Measurements from ENCODE around the gene ZNF497.

ZNF497 gene

GRCh38 chr19:58407658-58408151 lies 45.2 kb upstream of the ZNF497 start (continued):
- TF ChIP-seq, protein P1, sequence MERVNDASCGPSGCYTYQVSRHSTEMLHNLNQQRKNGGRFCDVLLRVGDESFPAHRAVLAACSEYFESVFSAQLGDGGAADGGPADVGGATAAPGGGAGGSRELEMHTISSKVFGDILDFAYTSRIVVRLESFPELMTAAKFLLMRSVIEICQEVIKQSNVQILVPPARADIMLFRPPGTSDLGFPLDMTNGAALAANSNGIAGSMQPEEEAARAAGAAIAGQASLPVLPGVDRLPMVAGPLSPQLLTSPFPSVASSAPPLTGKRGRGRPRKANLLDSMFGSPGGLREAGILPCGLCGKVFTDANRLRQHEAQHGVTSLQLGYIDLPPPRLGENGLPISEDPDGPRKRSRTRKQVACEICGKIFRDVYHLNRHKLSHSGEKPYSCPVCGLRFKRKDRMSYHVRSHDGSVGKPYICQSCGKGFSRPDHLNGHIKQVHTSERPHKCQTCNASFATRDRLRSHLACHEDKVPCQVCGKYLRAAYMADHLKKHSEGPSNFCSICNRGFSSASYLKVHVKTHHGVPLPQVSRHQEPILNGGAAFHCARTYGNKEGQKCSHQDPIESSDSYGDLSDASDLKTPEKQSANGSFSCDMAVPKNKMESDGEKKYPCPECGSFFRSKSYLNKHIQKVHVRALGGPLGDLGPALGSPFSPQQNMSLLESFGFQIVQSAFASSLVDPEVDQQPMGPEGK (tag by site-specific recombination; IDR thresholded peaks at IDR 0.05), result no peak
- TF ChIP-seq REPIN1 (tag by site-specific recombination; IDR thresholded peaks at IDR 0.05; ENCODE audit: low read depth) (no peak), ZEB2 (tag by site-specific recombination; IDR thresholded peaks at IDR 0.05) (no peak), SP2 (tag by site-specific recombination; IDR thresholded peaks at IDR 0.05) (no peak), ZNF10 (tag by site-specific recombination; IDR thresholded peaks at IDR 0.05) (peak; percentile 64), ZSCAN30 (tag by site-specific recombination; IDR thresholded peaks at IDR 0.05) (no peak), SCRT2 (tag by site-specific recombination; IDR thresholded peaks at IDR 0.05) (peak; percentile 52; the same call in 1 of the 2 replicates), ZNF501 (tag by site-specific recombination; IDR thresholded peaks at IDR 0.05) (0 out of 2 replicates have a peak, but pooled peaks have one; percentile 16), ZNF571 (tag by site-specific recombination; IDR thresholded peaks at IDR 0.05) (no peak), ZNF518A (tag by site-specific recombination; conservative IDR thresholded peaks at IDR 0.05; ENCODE audit: low read depth) (no peak), ZSCAN16 (tag by site-specific recombination; IDR thresholded peaks at IDR 0.05) (no peak), ZNF23 (tag by site-specific recombination; IDR thresholded peaks at IDR 0.05; ENCODE audit: borderline replicate concordance) (no peak), ZNF148 (tag by site-specific recombination; IDR thresholded peaks at IDR 0.05; ENCODE audit: borderline replicate concordance) (no peak), ZBTB49 (tag by site-specific recombination; IDR thresholded peaks at IDR 0.05; ENCODE audit: low read depth) (no peak), ZNF473 (tag by site-specific recombination; IDR thresholded peaks at IDR 0.05) (no peak), KLF10 (tag by site-specific recombination; IDR thresholded peaks at IDR 0.05) (no peak), ZNF660 (tag by site-specific recombination; IDR thresholded peaks at IDR 0.05) (no peak), ZNF140 (tag by site-specific recombination; IDR thresholded peaks at IDR 0.05) (no peak)
- TF ChIP-seq, protein P2, sequence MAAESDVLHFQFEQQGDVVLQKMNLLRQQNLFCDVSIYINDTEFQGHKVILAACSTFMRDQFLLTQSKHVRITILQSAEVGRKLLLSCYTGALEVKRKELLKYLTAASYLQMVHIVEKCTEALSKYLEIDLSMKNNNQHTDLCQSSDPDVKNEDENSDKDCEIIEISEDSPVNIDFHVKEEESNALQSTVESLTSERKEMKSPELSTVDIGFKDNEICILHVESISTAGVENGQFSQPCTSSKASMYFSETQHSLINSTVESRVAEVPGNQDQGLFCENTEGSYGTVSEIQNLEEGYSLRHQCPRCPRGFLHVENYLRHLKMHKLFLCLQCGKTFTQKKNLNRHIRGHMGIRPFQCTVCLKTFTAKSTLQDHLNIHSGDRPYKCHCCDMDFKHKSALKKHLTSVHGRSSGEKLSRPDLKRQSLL (tag by site-specific recombination; IDR thresholded peaks at IDR 0.05), result no peak
- TF ChIP-seq, protein P3, sequence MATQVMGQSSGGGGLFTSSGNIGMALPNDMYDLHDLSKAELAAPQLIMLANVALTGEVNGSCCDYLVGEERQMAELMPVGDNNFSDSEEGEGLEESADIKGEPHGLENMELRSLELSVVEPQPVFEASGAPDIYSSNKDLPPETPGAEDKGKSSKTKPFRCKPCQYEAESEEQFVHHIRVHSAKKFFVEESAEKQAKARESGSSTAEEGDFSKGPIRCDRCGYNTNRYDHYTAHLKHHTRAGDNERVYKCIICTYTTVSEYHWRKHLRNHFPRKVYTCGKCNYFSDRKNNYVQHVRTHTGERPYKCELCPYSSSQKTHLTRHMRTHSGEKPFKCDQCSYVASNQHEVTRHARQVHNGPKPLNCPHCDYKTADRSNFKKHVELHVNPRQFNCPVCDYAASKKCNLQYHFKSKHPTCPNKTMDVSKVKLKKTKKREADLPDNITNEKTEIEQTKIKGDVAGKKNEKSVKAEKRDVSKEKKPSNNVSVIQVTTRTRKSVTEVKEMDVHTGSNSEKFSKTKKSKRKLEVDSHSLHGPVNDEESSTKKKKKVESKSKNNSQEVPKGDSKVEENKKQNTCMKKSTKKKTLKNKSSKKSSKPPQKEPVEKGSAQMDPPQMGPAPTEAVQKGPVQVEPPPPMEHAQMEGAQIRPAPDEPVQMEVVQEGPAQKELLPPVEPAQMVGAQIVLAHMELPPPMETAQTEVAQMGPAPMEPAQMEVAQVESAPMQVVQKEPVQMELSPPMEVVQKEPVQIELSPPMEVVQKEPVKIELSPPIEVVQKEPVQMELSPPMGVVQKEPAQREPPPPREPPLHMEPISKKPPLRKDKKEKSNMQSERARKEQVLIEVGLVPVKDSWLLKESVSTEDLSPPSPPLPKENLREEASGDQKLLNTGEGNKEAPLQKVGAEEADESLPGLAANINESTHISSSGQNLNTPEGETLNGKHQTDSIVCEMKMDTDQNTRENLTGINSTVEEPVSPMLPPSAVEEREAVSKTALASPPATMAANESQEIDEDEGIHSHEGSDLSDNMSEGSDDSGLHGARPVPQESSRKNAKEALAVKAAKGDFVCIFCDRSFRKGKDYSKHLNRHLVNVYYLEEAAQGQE (tag by site-specific recombination; IDR thresholded peaks at IDR 0.05), result no peak
- TF ChIP-seq, protein P4, sequence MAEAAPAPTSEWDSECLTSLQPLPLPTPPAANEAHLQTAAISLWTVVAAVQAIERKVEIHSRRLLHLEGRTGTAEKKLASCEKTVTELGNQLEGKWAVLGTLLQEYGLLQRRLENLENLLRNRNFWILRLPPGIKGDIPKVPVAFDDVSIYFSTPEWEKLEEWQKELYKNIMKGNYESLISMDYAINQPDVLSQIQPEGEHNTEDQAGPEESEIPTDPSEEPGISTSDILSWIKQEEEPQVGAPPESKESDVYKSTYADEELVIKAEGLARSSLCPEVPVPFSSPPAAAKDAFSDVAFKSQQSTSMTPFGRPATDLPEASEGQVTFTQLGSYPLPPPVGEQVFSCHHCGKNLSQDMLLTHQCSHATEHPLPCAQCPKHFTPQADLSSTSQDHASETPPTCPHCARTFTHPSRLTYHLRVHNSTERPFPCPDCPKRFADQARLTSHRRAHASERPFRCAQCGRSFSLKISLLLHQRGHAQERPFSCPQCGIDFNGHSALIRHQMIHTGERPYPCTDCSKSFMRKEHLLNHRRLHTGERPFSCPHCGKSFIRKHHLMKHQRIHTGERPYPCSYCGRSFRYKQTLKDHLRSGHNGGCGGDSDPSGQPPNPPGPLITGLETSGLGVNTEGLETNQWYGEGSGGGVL (tag by site-specific recombination; IDR thresholded peaks at IDR 0.05), result no peak
